Hepatocyte (in vitro differentiated cells): ENCODE results near the gene CPHXL2. TPM values are rescaled to one million over a fixed set of nuclear protein-coding genes. Genes with fewer than 3 reads are reported as not detected.

Experiments
- DNase-seq: peaks from one replicate; pipeline ENCODE4 v3.0.0-alpha.2; 2016; ENCODE audit warnings: low spot score
- H2AFZ ChIP-seq: fragments of 200-600 bp; sonication (generic); 2 replicates; pipeline ENCODE4 v1.6.0; 2016; ENCODE audit warnings: antibody characterized with exemption, mild to moderate bottlenecking
- H3K27ac ChIP-seq: fragments of 200-600 bp; sonication (generic); 2 replicates; pipeline ENCODE4 v1.5.1; 2016; ENCODE audit warnings: mild to moderate bottlenecking
- H3K27me3 ChIP-seq: fragments of 200-600 bp; sonication (generic); 2 replicates; pipeline ENCODE4 v1.6.1; 2016
- H3K36me3 ChIP-seq: fragments of 200-600 bp; sonication (generic); replicated peaks from 2 replicates; pipeline ENCODE4 v1.5.1; 2016; ENCODE audit warnings: low read depth; ENCODE audit not compliant: insufficient read depth
- H3K4me1 ChIP-seq: fragments of 200-600 bp; sonication (generic); 2 replicates; pipeline ENCODE4 v1.5.1; 2016; ENCODE audit warnings: mild to moderate bottlenecking, moderate library complexity; ENCODE audit not compliant: insufficient read depth
- H3K4me2 ChIP-seq: fragments of 200-600 bp; sonication (generic); 2 replicates; pipeline ENCODE4 v1.6.0; 2016
- H3K4me3 ChIP-seq: fragments of 200-600 bp; sonication (generic); 2 replicates; pipeline ENCODE4 v1.5.1; 2016; ENCODE audit warnings: mild to moderate bottlenecking
- H3K79me2 ChIP-seq: fragments of 200-600 bp; sonication (generic); 2 replicates; pipeline ENCODE4 v1.6.0; 2017; ENCODE audit warnings: mild to moderate bottlenecking
- H3K9me2 ChIP-seq: fragments of 200-600 bp; sonication (generic); replicated peaks from 2 replicates; pipeline ENCODE4 v1.6.0; 2017; ENCODE audit warnings: mild to moderate bottlenecking; ENCODE audit not compliant: insufficient read depth
- H3K9me3 ChIP-seq: fragments of 200-600 bp; sonication (generic); 2 replicates; pipeline ENCODE4 v1.5.1; 2016; ENCODE audit warnings: low read depth, mild to moderate bottlenecking
- H4K20me1 ChIP-seq: fragments of 200-600 bp; sonication (generic); 2 replicates; pipeline ENCODE4 v1.6.0; 2016; ENCODE audit warnings: mild to moderate bottlenecking; ENCODE audit not compliant: insufficient read depth, poor library complexity, severe bottlenecking
- CTCF ChIP-seq: fragments of 200-600 bp; sonication (generic); IDR thresholded peaks from 2 replicates; pipeline ENCODE4 v1.5.1; 2016; ENCODE audit warnings: antibody characterized with exemption, mild to moderate bottlenecking; ENCODE audit not compliant: poor library complexity
- EZH2 ChIP-seq: fragments of 200-600 bp; sonication (generic); IDR thresholded peaks from 2 replicates; pipeline ENCODE4 v1.6.1; 2016; ENCODE audit warnings: antibody characterized with exemption, mild to moderate bottlenecking, borderline replicate concordance
- EZH2phosphoT487 ChIP-seq: fragments of 200-600 bp; sonication (generic); IDR thresholded peaks from one replicate; pipeline ENCODE4 v1.6.1; 2018; ENCODE audit warnings: antibody characterized with exemption, mild to moderate bottlenecking, low read depth, moderate library complexity; ENCODE audit not compliant: unreplicated experiment, severe bottlenecking
- WGBS: methylation state at CpG from one replicate; pipeline ENCODE4 v1.1.6; 2016; ENCODE audit warnings: low lambda C conversion rate; ENCODE audit errors: missing lambda C conversion rate; 5-methylcytosine and 5-hydroxymethylcytosine counted together
- polyA plus RNA-seq: library from polyadenylated mRNA; unstranded; fragments of >200 nt; fragmentation: Nextera tagmentation; extraction: Ambion mirVana; gene quantifications from 2 replicates; pipeline ENCODE4 v1.2.1, GENCODE V29; 2016
- total RNA-seq: library from RNA; depleted of rRNA; stranded (reverse); fragments of >200 nt; gene quantifications from 2 replicates; pipeline ENCODE4 v1.2.3, GENCODE V29; 2014

CPHXL2 gene
- total and polyA plus RNA-seq, 2 experiments from 2014 or later = not detected

GRCh38 chr16:75618780-75619179, 58.0 kb downstream of the CPHXL2 start:
- H3K4me2 ChIP-seq = no peak overlapping the region
- H3K9me3 ChIP-seq = no peaks in the 10 kb centered on the region
- no peaks in the 10 kb centered on the region for H3K9me2 ChIP-seq
- 98% methylated on average over 2 of the region's 2 CpGs for WGBS
- no peak overlapping the region for H2AFZ ChIP-seq
- peaks cover 15% of the 10 kb centered on the region for H3K79me2 ChIP-seq
- no peaks in the 10 kb centered on the region for H4K20me1 ChIP-seq
- H3K36me3 ChIP-seq = no peaks in the 10 kb centered on the region
- no peak for TF ChIP-seq CTCF
- no peak overlapping the region for H3K27ac ChIP-seq
- peaks cover 11% of the 10 kb centered on the region for H3K4me1 ChIP-seq
- H3K27me3 ChIP-seq = no peaks in the 10 kb centered on the region
- DNase-seq = no peak
- no peak overlapping the region for H3K4me3 ChIP-seq

GRCh38 chr16:75617121-75617520, 59.7 kb downstream of the CPHXL2 start:
- WGBS = 95% methylated on average over 3 of the region's 3 CpGs
- no peak overlapping the region for H3K27ac ChIP-seq
- no peaks in the 10 kb centered on the region for H3K27me3 ChIP-seq
- H2AFZ ChIP-seq = no peak overlapping the region
- no peak overlapping the region for H3K4me3 ChIP-seq
- H4K20me1 ChIP-seq = no peaks in the 10 kb centered on the region
- no peaks in the 10 kb centered on the region for H3K9me2 ChIP-seq
- DNase-seq = no peak
- H3K79me2 ChIP-seq = peaks cover 14% of the 10 kb centered on the region
- H3K36me3 ChIP-seq = no peaks in the 10 kb centered on the region
- H3K4me1 ChIP-seq = peaks cover 9% of the 10 kb centered on the region
- H3K9me3 ChIP-seq = no peaks in the 10 kb centered on the region
- no peak overlapping the region for H3K4me2 ChIP-seq
- TF ChIP-seq CTCF (no peak), EZH2 (no peak), EZH2phosphoT487 (no peak)

- Histone ChIP-seq H3K4me3 (no peak overlapping the region), H3K79me2 (peaks cover 9% of the 10 kb centered on the region), H3K27me3 (no peaks in the 10 kb centered on the region), H4K20me1 (no peaks in the 10 kb centered on the region), H3K9me2 (no peaks in the 10 kb centered on the region), H3K4me2 (no peak overlapping the region), H3K36me3 (no peaks in the 10 kb centered on the region), H2AFZ (no peak overlapping the region), H3K9me3 (no peaks in the 10 kb centered on the region), H3K4me1 (peaks cover 3% of the 10 kb centered on the region), H3K27ac (no peak overlapping the region)
- no peak for DNase-seq
- TF ChIP-seq CTCF (no peak), EZH2phosphoT487 (no peak), EZH2 (no peak)
- WGBS = 95% methylated on average over 4 of the region's 4 CpGs
Observed at GRCh38 chr16:75616521-75617010, 60.2 kb downstream of the CPHXL2 start.

GRCh38 chr16:75615619-75616018, 61.2 kb downstream of the CPHXL2 start:
- H2AFZ ChIP-seq = no peak overlapping the region
- no peaks in the 10 kb centered on the region for H3K27me3 ChIP-seq
- peaks cover 2% of the 10 kb centered on the region for H3K79me2 ChIP-seq
- H3K27ac ChIP-seq = no peak overlapping the region
- 95% methylated on average over 2 of the region's 2 CpGs for WGBS
- no peaks in the 10 kb centered on the region for H3K9me2 ChIP-seq
- DNase-seq = no peak
- no peak for TF ChIP-seq EZH2phosphoT487
- no peak for TF ChIP-seq CTCF
- TF ChIP-seq EZH2 = no peak
- H4K20me1 ChIP-seq = no peaks in the 10 kb centered on the region
- H3K36me3 ChIP-seq = no peaks in the 10 kb centered on the region
- H3K4me3 ChIP-seq = no peak overlapping the region
- no peaks in the 10 kb centered on the region for H3K9me3 ChIP-seq
- no peak overlapping the region for H3K4me2 ChIP-seq
- no peaks in the 10 kb centered on the region for H3K4me1 ChIP-seq
